Measurements from ENCODE around the gene GMIP.
"Not testable (repeated sequence)": the region's sequence is repeated elsewhere in the genome, so short reads cannot be mapped to it uniquely, and the experiment has no call there.

The GMIP gene

GRCh38 chr19:19619181-19619848 is 24.1 kb downstream of the GMIP start:
- Mint-ChIP-seq H3K4me3 (peak overlapping the region; percentile 62 to 72), H3K27ac (peak overlapping the region; percentile 94), H3K9me3 (no peaks in the 10 kb centered on the region), H3K27me3 (no peaks in the 10 kb centered on the region), H3K4me1 (peaks cover 14 to 17% of the 10 kb centered on the region in 2 donors), H3K36me3 (peaks cover 0 to 9% of the 10 kb centered on the region in 2 donors)
- DNase-seq (no peak), ATAC-seq (replicated peaks) (no peak)

- Mint-ChIP-seq H3K4me1 (peaks cover 14 to 17% of the 10 kb centered on the region in 2 donors), H3K36me3 (peaks cover 0 to 4% of the 10 kb centered on the region in 2 donors), H3K4me3 (peak within 1 kb of the TSS; percentile 75 to 80), H3K9me3 (no peaks in the 10 kb centered on the region), H3K27ac (peak within 1 kb of the TSS; percentile 94), H3K27me3 (no peaks in the 10 kb centered on the region)
- peak; percentile 98 to 99 for ATAC-seq (replicated peaks)
- peak; percentile 97 for DNase-seq
Observed at GRCh38 chr19:19618219-19619051, 25.0 kb downstream of the GMIP start, which contains the start of gene PBX4. Gene PBX4 (minus strand): TSS chr19:19618687. CDS start chr19:19618629, 58 bp downstream.

GRCh38 chr19:19615086-19615485 is 28.4 kb downstream of the GMIP start:
- Mint-ChIP-seq H3K4me3 (no peak overlapping the region), H3K27me3 (no peaks in the 10 kb centered on the region), H3K27ac (no peak overlapping the region), H3K36me3 (peaks cover 0 to 4% of the 10 kb centered on the region in 2 donors), H3K4me1 (peaks cover 14 to 17% of the 10 kb centered on the region in 2 donors), H3K9me3 (no peaks in the 10 kb centered on the region)
- ATAC-seq (replicated peaks) (no peak), DNase-seq (no peak)

GRCh38 chr19:19613506-19613905 is 30.0 kb downstream of the GMIP start:
- no peak for DNase-seq

GRCh38 chr19:19610376-19611202 is 32.9 kb downstream of the GMIP start:
- Mint-ChIP-seq H3K9me3 (no peaks in the 10 kb centered on the region), H3K27me3 (no peaks in the 10 kb centered on the region), H3K36me3 (peaks cover 0 to 3% of the 10 kb centered on the region in 2 donors), H3K27ac (no peak overlapping the region), H3K4me1 (peaks cover 2 to 4% of the 10 kb centered on the region in 2 donors), H3K4me3 (no peak overlapping the region)
- DNase-seq (no peak), ATAC-seq (replicated peaks) (no peak)

More at GRCh38 chr19:19613506-19613905, 30.0 kb downstream of the GMIP start:
- Mint-ChIP-seq H3K9me3 (no peaks in the 10 kb centered on the region), H3K27me3 (no peaks in the 10 kb centered on the region), H3K27ac (no peak overlapping the region), H3K36me3 (peaks cover 0 to 4% of the 10 kb centered on the region in 2 donors), H3K4me3 (no peak overlapping the region), H3K4me1 (peaks cover 6 to 9% of the 10 kb centered on the region in 2 donors)
- no peak for ATAC-seq (replicated peaks)

GRCh38 chr19:19606686-19607085 is 36.8 kb downstream of the GMIP start:
- H3K36me3 Mint-ChIP-seq: not testable (repeated sequence)

GRCh38 chr19:19606021-19606420 is 37.4 kb downstream of the GMIP start:
- no peak overlapping the region for H3K4me3 Mint-ChIP-seq
- ATAC-seq (replicated peaks) (peak; percentile 49 to 63), DNase-seq (no peak)
- peaks cover 0 to 8% of the 10 kb centered on the region in 2 donors for H3K36me3 Mint-ChIP-seq
- no peaks in the 10 kb centered on the region for H3K27me3 Mint-ChIP-seq
- peak overlapping the region; percentile 63 for H3K27ac Mint-ChIP-seq
- peaks cover 8 to 14% of the 10 kb centered on the region in 2 donors for H3K4me1 Mint-ChIP-seq
- H3K9me3 Mint-ChIP-seq: no peaks in the 10 kb centered on the region

More at GRCh38 chr19:19606686-19607085, 36.8 kb downstream of the GMIP start:
- DNase-seq; H3K4me1 Mint-ChIP-seq; H3K27me3 Mint-ChIP-seq; H3K4me3 Mint-ChIP-seq; H3K27ac Mint-ChIP-seq; ATAC-seq (replicated peaks); H3K9me3 Mint-ChIP-seq: not testable (repeated sequence)

- Mint-ChIP-seq H3K27ac (no peak overlapping the region), H3K27me3 (no peaks in the 10 kb centered on the region), H3K4me1 (peaks cover 21 to 27% of the 10 kb centered on the region in 2 donors), H3K4me3 (no peak overlapping the region), H3K36me3 (peaks cover 0 to 10% of the 10 kb centered on the region in 2 donors), H3K9me3 (no peaks in the 10 kb centered on the region)
- ATAC-seq (replicated peaks) (no peak), DNase-seq (no peak)
Observed at GRCh38 chr19:19602713-19603324, 40.6 kb downstream of the GMIP start.

- ATAC-seq (replicated peaks): no peak
- peaks cover 27 to 33% of the 10 kb centered on the region in 2 donors for H3K4me1 Mint-ChIP-seq
- no peak overlapping the region for H3K4me3 Mint-ChIP-seq
Observed at GRCh38 chr19:19602136-19602712, 41.2 kb downstream of the GMIP start.

GRCh38 chr19:19600793-19601330 is 42.6 kb downstream of the GMIP start:
- no peaks in the 10 kb centered on the region for H3K9me3 Mint-ChIP-seq
- DNase-seq (no peak), ATAC-seq (replicated peaks) (peak; percentile 22 to 26)
- peak overlapping the region; percentile 96 for H3K27ac Mint-ChIP-seq
- peak overlapping the region in 1 of 2 donors; percentile 11 for H3K4me3 Mint-ChIP-seq
- peaks cover 0 to 7% of the 10 kb centered on the region in 2 donors for H3K36me3 Mint-ChIP-seq
- peaks cover 23 to 33% of the 10 kb centered on the region in 2 donors for H3K4me1 Mint-ChIP-seq
- H3K27me3 Mint-ChIP-seq: no peaks in the 10 kb centered on the region

More at GRCh38 chr19:19602136-19602712, 41.2 kb downstream of the GMIP start:
- no peak for DNase-seq
- H3K36me3 Mint-ChIP-seq: peaks cover 0 to 10% of the 10 kb centered on the region in 2 donors
- no peaks in the 10 kb centered on the region for H3K9me3 Mint-ChIP-seq
- H3K27ac Mint-ChIP-seq: peak overlapping the region; percentile 96
- H3K27me3 Mint-ChIP-seq: no peaks in the 10 kb centered on the region

- not testable (repeated sequence) for H3K27me3 Mint-ChIP-seq, DNase-seq, H3K36me3 Mint-ChIP-seq, H3K9me3 Mint-ChIP-seq
- Mint-ChIP-seq H3K4me3 (peak overlapping the region in 1 of 2 donors; percentile 17), H3K4me1 (peaks cover 23 to 38% of the 10 kb centered on the region in 2 donors), H3K27ac (peak overlapping the region; percentile 95)
- peak in 1 of 2 donors; percentile 19 for ATAC-seq (replicated peaks)
Observed at GRCh38 chr19:19598728-19599451, 44.6 kb downstream of the GMIP start.

- H3K4me3 Mint-ChIP-seq: peak overlapping the region; percentile 1 to 21
- H3K27ac Mint-ChIP-seq: peak overlapping the region; percentile 95
- no peaks in the 10 kb centered on the region for H3K27me3 Mint-ChIP-seq
- H3K36me3 Mint-ChIP-seq: peaks cover 0 to 7% of the 10 kb centered on the region in 2 donors
- H3K9me3 Mint-ChIP-seq: no peaks in the 10 kb centered on the region
- peaks cover 23 to 36% of the 10 kb centered on the region in 2 donors for H3K4me1 Mint-ChIP-seq
- ATAC-seq (replicated peaks) (peak; percentile 85 to 89), DNase-seq (peak; percentile 65)
Observed at GRCh38 chr19:19597809-19598306, 45.6 kb downstream of the GMIP start.

All from stimulated activated naive B cell treated with anti-CD40 and anti-IgM and Interleukin-4, amounts not matched to agents 10 μg/mL and 1 μg/mL and 100 μg/mL, for 72 hours (primary cell).